Uterus (tissue), 4 donors: ENCODE measurements around the gene PLIN4. TPM values are rescaled to one million over a fixed set of nuclear protein-coding genes. Genes with fewer than 3 reads are reported as not detected.
A peak's percentile ranks its signal among the peaks of the same experiment; 100 is the strongest.

ENCODE experiments used
- DNase-seq, 2 donors: peaks; one replicate each; pipeline ENCODE4 v3.0.0-alpha.2; 2019 to 2020
- H3K27ac ChIP-seq, 2 donors: fragments of 200-600 bp; sonication (generic); 1 replicate in 1 of 2; 2 replicates in 1 of 2; pipeline ENCODE4 v1.5.1; 2016 to 2018
- H3K27me3 ChIP-seq, 2 donors: fragments of 200-600 bp; sonication (generic); one replicate each; pipeline ENCODE4 v1.5.1; 2018 to 2019; ENCODE audit warnings: control low read depth in 1 of 2
- H3K36me3 ChIP-seq, 2 donors: fragments of 200-600 bp; sonication (generic); one replicate each; pipeline ENCODE4 v1.5.1; 2019; ENCODE audit warnings: control low read depth in 1 of 2
- H3K4me1 ChIP-seq, 2 donors: fragments of 200-600 bp; sonication (generic); one replicate each; pipeline ENCODE4 v1.5.1; 2018 to 2019; ENCODE audit warnings: control low read depth in 1 of 2
- H3K4me3 ChIP-seq, 2 donors: fragments of 200-600 bp; sonication (generic); 1 replicate in 1 of 2; 2 replicates in 1 of 2; pipeline ENCODE4 v1.5.1; 2018 to 2019; ENCODE audit warnings: mild to moderate bottlenecking in 1 of 2
- H3K9me3 ChIP-seq, 2 donors: fragments of 200-600 bp; sonication (generic); one replicate each; pipeline ENCODE4 v1.5.1; 2019; ENCODE audit warnings: control low read depth in 1 of 2
- POLR2A ChIP-seq, 2 donors: fragments of 450-650 bp; IDR thresholded peaks; one replicate each; pipeline ENCODE4 v1.6.1; 2016; ENCODE audit warnings: antibody characterized with exemption in 2 of 2, mild to moderate bottlenecking in 1 of 2, moderate library complexity in 1 of 2
- intact Hi-C: fragments of 100-400 bp; cut with DNase I; formaldehyde crosslinking; loops from one replicate; pipeline ENCODE4 v1.15.1; 2023; ENCODE audit warnings: low total_unique reads
- total RNA-seq, 4 donors: library from RNA; depleted of rRNA in 3 of 4; stranded (reverse); fragments of >200 nt in 3 of 4; gene quantifications; one replicate each; pipeline versions ENCODE4 v1.1.0 to v1.2.4, GENCODE V29; 2014 to 2023
- TF ChIP-seq, protein P1 (sequence below), 4 experiments: fragments of 200-600 bp in 2 of 4; fragments of 450-650 bp in 2 of 4; sonication (generic) in 2 of 4; IDR thresholded peaks; one replicate each; pipeline ENCODE4 v1.5.1; 2016 to 2019; ENCODE audit warnings: antibody characterized with exemption in 4 of 4, mild to moderate bottlenecking in 2 of 4, moderate library complexity in 1 of 4
- donor health status: DM: yes; HTN: yes; CAD: no.

Gene PLIN4
- total RNA-seq, 4 donors from 2014 or later: 7.9 to 78.3 (median 16.2) TPM

GRCh38 chr19:4525563-4526002 is 7.3 kb upstream of the PLIN4 start:
- Histone ChIP-seq H3K27me3 (no peaks in the 10 kb centered on the region), H3K4me3 (no peak overlapping the region), H3K4me1 (no peaks in the 10 kb centered on the region), H3K9me3 (no peaks in the 10 kb centered on the region), H3K36me3 (no peaks in the 10 kb centered on the region), H3K27ac (no peak overlapping the region)
- intact Hi-C loops: no loop called here
- no peak for TF ChIP-seq POLR2A (IDR thresholded peaks at IDR 0.05)
- TF ChIP-seq, protein P1, sequence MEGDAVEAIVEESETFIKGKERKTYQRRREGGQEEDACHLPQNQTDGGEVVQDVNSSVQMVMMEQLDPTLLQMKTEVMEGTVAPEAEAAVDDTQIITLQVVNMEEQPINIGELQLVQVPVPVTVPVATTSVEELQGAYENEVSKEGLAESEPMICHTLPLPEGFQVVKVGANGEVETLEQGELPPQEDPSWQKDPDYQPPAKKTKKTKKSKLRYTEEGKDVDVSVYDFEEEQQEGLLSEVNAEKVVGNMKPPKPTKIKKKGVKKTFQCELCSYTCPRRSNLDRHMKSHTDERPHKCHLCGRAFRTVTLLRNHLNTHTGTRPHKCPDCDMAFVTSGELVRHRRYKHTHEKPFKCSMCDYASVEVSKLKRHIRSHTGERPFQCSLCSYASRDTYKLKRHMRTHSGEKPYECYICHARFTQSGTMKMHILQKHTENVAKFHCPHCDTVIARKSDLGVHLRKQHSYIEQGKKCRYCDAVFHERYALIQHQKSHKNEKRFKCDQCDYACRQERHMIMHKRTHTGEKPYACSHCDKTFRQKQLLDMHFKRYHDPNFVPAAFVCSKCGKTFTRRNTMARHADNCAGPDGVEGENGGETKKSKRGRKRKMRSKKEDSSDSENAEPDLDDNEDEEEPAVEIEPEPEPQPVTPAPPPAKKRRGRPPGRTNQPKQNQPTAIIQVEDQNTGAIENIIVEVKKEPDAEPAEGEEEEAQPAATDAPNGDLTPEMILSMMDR (IDR thresholded peaks at IDR 0.05): no peak
- no peak for DNase-seq

DNA sequence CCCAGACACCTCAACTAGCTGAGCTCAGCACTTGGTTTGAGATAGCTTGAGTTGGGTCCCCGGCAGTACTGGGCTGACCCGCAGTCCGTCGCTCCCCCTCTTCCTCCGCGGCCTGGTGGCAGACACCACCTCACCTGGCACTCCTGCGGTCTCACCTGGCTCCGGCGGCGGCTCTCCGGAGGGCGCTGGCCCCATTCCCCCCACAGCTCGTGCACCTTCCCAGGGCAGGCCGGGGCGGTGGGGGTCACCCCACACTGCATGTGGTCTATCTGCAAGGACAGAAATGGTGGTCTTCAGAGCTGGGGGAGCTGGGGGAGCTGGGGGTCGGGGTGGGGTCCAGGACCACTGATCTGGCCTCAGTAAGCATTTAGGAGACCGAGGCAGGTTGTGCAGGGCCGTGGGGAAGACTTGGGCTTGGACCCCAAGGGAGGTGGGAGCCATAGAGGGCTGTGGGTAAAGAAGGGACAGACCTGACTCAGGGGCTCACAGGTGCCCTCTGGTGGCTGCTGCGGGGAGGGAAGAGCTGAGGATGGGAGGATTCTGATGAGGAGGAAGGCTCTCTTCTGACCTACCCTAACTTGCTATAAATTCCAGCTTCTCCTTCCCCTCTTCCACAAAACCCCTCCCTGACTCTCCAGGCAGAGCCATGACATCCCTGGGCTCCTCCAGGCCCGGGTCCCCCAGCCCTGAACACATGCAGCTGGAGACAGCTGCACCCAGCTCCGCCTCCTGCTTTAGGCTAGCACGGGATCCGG is 6.7 kb upstream of the PLIN4 start:
- intact Hi-C loops: no loop called here
- H3K36me3 ChIP-seq: no peaks in the 10 kb centered on the region
- H3K4me1 ChIP-seq: no peaks in the 10 kb centered on the region
- TF ChIP-seq POLR2A (IDR thresholded peaks at IDR 0.05): no peak
- TF ChIP-seq, protein P1 (IDR thresholded peaks at IDR 0.05): peak; percentile 50 to 56 (median 52)
- peak in 1 of 2 donors; percentile 44 for DNase-seq
- H3K27me3 ChIP-seq: no peaks in the 10 kb centered on the region
- H3K4me3 ChIP-seq: no peak overlapping the region
- H3K27ac ChIP-seq: no peak overlapping the region
- no peaks in the 10 kb centered on the region for H3K9me3 ChIP-seq

DNA sequence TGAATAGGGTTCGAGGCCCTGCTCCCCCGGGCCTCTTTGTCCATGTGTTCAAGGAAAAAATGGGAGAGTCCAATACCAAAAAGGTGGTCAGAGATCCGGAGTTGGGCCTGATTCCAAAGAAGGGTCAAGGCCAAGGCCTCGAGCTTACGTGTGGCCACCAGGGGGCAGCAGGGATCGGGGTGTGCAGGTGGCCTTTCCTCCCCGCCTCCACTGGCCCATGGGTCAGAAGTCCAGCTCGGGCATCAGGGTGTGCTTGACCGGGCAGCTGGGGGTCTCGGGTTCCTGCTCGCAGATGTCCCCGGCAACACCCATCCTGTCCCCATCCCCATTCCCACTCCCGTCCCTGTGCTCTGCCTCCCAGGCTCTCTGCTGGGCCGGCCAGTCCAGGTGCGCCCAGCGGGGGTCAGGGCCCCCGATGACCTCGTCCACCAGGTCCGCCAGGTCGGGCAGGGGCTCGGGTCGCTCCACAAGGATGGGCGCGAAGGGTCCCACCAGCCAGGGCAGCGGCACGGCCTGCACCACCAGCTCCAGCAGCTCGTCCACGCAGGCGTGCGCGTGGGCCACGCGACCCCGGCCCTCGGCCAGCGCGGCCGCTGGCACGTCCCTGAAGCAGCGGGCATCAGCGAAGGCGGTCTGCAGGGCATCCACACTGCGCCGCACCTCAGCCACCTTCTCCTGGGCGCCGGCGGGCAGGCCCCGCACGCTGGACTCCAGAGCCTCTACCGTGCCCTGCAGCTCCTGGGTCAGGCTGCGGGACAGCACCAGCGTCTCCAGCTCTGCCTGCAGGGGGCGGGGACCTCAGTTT is 5.2 kb upstream of the PLIN4 start:
- no peak for TF ChIP-seq POLR2A (IDR thresholded peaks at IDR 0.05)
- TF ChIP-seq, protein P1 (IDR thresholded peaks at IDR 0.05): peak; percentile 22 to 43 (median 42)
- Histone ChIP-seq H3K27me3 (no peaks in the 10 kb centered on the region), H3K4me1 (peaks cover 0 to 9% of the 10 kb centered on the region in 2 donors), H3K9me3 (no peaks in the 10 kb centered on the region), H3K27ac (no peak overlapping the region), H3K36me3 (no peaks in the 10 kb centered on the region), H3K4me3 (no peak overlapping the region)
- DNase-seq: no peak
- intact Hi-C loops: no loop called here

GRCh38 chr19:4522291-4523002 is 4.2 kb upstream of the PLIN4 start:
- DNase-seq: no peak
- H3K27me3 ChIP-seq: no peaks in the 10 kb centered on the region
- intact Hi-C loops: no loop called here
- H3K9me3 ChIP-seq: no peaks in the 10 kb centered on the region
- no peak overlapping the region for H3K27ac ChIP-seq
- H3K36me3 ChIP-seq: no peaks in the 10 kb centered on the region
- no peak overlapping the region for H3K4me3 ChIP-seq
- H3K4me1 ChIP-seq: peaks cover 0 to 14% of the 10 kb centered on the region in 2 donors
- no peak for TF ChIP-seq POLR2A (IDR thresholded peaks at IDR 0.05)
- TF ChIP-seq, protein P1 (IDR thresholded peaks at IDR 0.05): no peak
